H1 (cell line): ENCODE results near the gene MAML3. TPM values are rescaled to one million over a fixed set of nuclear protein-coding genes. Genes with fewer than 3 reads are reported as not detected.

Source experiments
- CTCF ChIA-PET: fragments of 300-600 bp; sonication (Branson Sonifier 250); formaldehyde crosslinking; loops from one replicate; lab custom pipeline; 2021; ENCODE audit not compliant: partially characterized antibody; lab: Charles Lee
- POLR2A ChIA-PET: fragments of 300-600 bp; sonication (Branson Sonifier 250); formaldehyde crosslinking; loops from one replicate; lab custom pipeline; 2021; ENCODE audit warnings: inconsistent platforms; ENCODE audit not compliant: partially characterized antibody; lab: Charles Lee
- DNase-seq, 2 experiments: peaks; one replicate each; pipeline versions ENCODE4 v3.0.0 to v3.0.0-alpha.2; 2010 to 2022; ENCODE audit warnings: low spot score in 2 of 2, low read depth in 1 of 2, mixed read lengths in 1 of 2
- FAIRE-seq: peaks from 2 replicates; lab custom pipeline; 2011; peaks lifted over from hg19 to GRCh38; lab: Jason Lieb, UNC
- H2AFZ ChIP-seq: 2 replicates; pipeline ENCODE4 v1.8.1; 2012; ENCODE audit warnings: low read length, inconsistent platforms
- H2AK5ac ChIP-seq: 2 replicates; pipeline ENCODE4 v1.6.1; 2013; ENCODE audit warnings: low read depth, low read length
- H2BK120ac ChIP-seq: replicated peaks from 2 replicates; pipeline ENCODE3; 2013; ENCODE audit warnings: low read depth, low read length, inconsistent platforms
- H2BK12ac ChIP-seq: 2 replicates; pipeline ENCODE4 v1.6.1; 2013; ENCODE audit warnings: low read depth, low read length
- H2BK15ac ChIP-seq: 2 replicates; pipeline ENCODE4 v1.6.1; 2013; ENCODE audit warnings: low read length
- H2BK20ac ChIP-seq: 2 replicates; pipeline ENCODE4 v1.6.1; 2013; ENCODE audit warnings: low read length
- H2BK5ac ChIP-seq: 2 replicates; pipeline ENCODE4 v1.6.1; 2013; ENCODE audit warnings: low read depth, low read length
- H3K14ac ChIP-seq: 2 replicates; pipeline ENCODE4 v1.6.1; 2013; ENCODE audit warnings: inconsistent platforms; ENCODE audit not compliant: insufficient read length
- H3K18ac ChIP-seq: 2 replicates; pipeline ENCODE4 v1.6.1; 2013; ENCODE audit warnings: low read length; ENCODE audit errors: extremely low read depth
- H3K23ac ChIP-seq: 2 replicates; pipeline ENCODE4 v1.6.1; 2013; ENCODE audit warnings: inconsistent platforms; ENCODE audit not compliant: insufficient read length
- H3K23me2 ChIP-seq: 2 replicates; pipeline ENCODE4 v1.6.1; 2013; ENCODE audit warnings: low read depth, low read length
- H3K27ac ChIP-seq: 2 replicates; pipeline ENCODE4 v1.6.1; 2011; ENCODE audit warnings: low read depth, low read length, inconsistent platforms
- H3K27me3 ChIP-seq, 4 experiments: replicated peaks in 1 of 4; 1 replicate in 1 of 4; 2 replicates in 3 of 4; pipeline versions ENCODE4 v1.6.1 to v1.8.1; 2011 to 2013; ENCODE audit warnings: low read length in 3 of 4, mild to moderate bottlenecking in 3 of 4, inconsistent platforms in 2 of 4, mixed read lengths in 2 of 4, moderate library complexity in 1 of 4; ENCODE audit not compliant: control insufficient read depth in 3 of 4, insufficient read depth in 3 of 4; ENCODE audit errors: extremely low read depth in 1 of 4
- H3K36me3 ChIP-seq, 4 experiments: 2 replicates each; pipeline versions ENCODE4 v1.6.1 to v1.8.1; 2011 to 2013; ENCODE audit warnings: mild to moderate bottlenecking in 4 of 4, low read length in 3 of 4, moderate library complexity in 2 of 4, control low read depth in 1 of 4, inconsistent platforms in 1 of 4; ENCODE audit not compliant: insufficient read depth in 4 of 4, control insufficient read depth in 2 of 4
- H3K4ac ChIP-seq: replicated peaks from 2 replicates; pipeline ENCODE3; 2013; ENCODE audit warnings: low read length, low read depth, mixed read lengths, inconsistent platforms; ENCODE audit not compliant: insufficient read length
- H3K4me1 ChIP-seq, 4 experiments: replicated peaks in 1 of 4; 1 replicate in 1 of 4; 2 replicates in 3 of 4; pipeline versions ENCODE4 v1.6.1 to v1.8.1; 2011 to 2013; ENCODE audit warnings: low read length in 3 of 4, inconsistent platforms in 2 of 4, mixed read lengths in 1 of 4; ENCODE audit not compliant: insufficient read depth in 4 of 4, control insufficient read depth in 3 of 4
- H3K4me2 ChIP-seq, 2 experiments: 2 replicates each; pipeline versions ENCODE4 v1.6.1 to v1.8.1; 2011 to 2013; ENCODE audit warnings: low read depth in 2 of 2, low read length in 2 of 2, control low read depth in 1 of 2, inconsistent platforms in 1 of 2, mild to moderate bottlenecking in 1 of 2; ENCODE audit not compliant: insufficient read depth in 1 of 2
- H3K4me3 ChIP-seq, 4 experiments: fragments of 200-600, 300-600 bp in 1 of 4; sonication (generic), shearing (Covaris generic), sonication (Bioruptor Twin) in 1 of 4; 2 replicates each; pipeline versions ENCODE4 v1.5.1 to v1.8.1; 2011 to 2016; ENCODE audit warnings: low read length in 4 of 4, low read depth in 3 of 4, control low read depth in 2 of 4, inconsistent platforms in 2 of 4, mild to moderate bottlenecking in 2 of 4, mixed read lengths in 1 of 4, moderate library complexity in 1 of 4; ENCODE audit not compliant: insufficient read depth in 2 of 4; ENCODE audit errors: extremely low read depth in 1 of 4
- H3K56ac ChIP-seq: replicated peaks from 2 replicates; pipeline ENCODE3; 2013; ENCODE audit warnings: low read depth, mild to moderate bottlenecking, mixed read lengths, low read length, inconsistent platforms; ENCODE audit not compliant: insufficient read length
- H3K79me1 ChIP-seq: 2 replicates; pipeline ENCODE4 v1.6.1; 2013; ENCODE audit warnings: low read depth, low read length, control low read depth
- H3K79me2 ChIP-seq, 2 experiments: 2 replicates each; pipeline versions ENCODE4 v1.6.1 to v1.8.1; 2012 to 2013; ENCODE audit warnings: low read length in 2 of 2, mild to moderate bottlenecking in 2 of 2, inconsistent platforms in 1 of 2; ENCODE audit not compliant: insufficient read depth in 2 of 2, control insufficient read depth in 1 of 2
- H3K9ac ChIP-seq, 4 experiments: replicated peaks in 1 of 4; 1 replicate in 1 of 4; 2 replicates in 3 of 4; pipeline versions ENCODE4 v1.6.1 to v1.8.1; 2011 to 2013; ENCODE audit warnings: low read depth in 3 of 4, low read length in 3 of 4, control low read depth in 2 of 4, mild to moderate bottlenecking in 2 of 4, moderate library complexity in 2 of 4, inconsistent platforms in 1 of 4; ENCODE audit errors: extremely low read depth in 1 of 4
- H3K9me3 ChIP-seq, 2 experiments: 2 replicates each; pipeline versions ENCODE4 v1.6.1 to v1.8.1; 2012 to 2013; ENCODE audit warnings: mild to moderate bottlenecking in 2 of 2, moderate library complexity in 2 of 2, control low read depth in 1 of 2, inconsistent platforms in 1 of 2, low read depth in 1 of 2, low read length in 1 of 2, mixed read lengths in 1 of 2; ENCODE audit not compliant: insufficient read depth in 2 of 2
- H4K20me1 ChIP-seq, 2 experiments: replicated peaks in 1 of 2; 2 replicates each; pipeline versions ENCODE3 to v1.8.1; 2011 to 2013; ENCODE audit warnings: inconsistent platforms in 2 of 2, low read length in 2 of 2, mild to moderate bottlenecking in 1 of 2; ENCODE audit not compliant: insufficient read depth in 2 of 2, control insufficient read depth in 1 of 2
- H4K5ac ChIP-seq: 2 replicates; pipeline ENCODE4 v1.6.1; 2013; ENCODE audit warnings: low read length, low read depth, mixed read lengths, inconsistent platforms; ENCODE audit not compliant: insufficient read length
- H4K8ac ChIP-seq: 2 replicates; pipeline ENCODE4 v1.8.0; 2013; ENCODE audit warnings: mild to moderate bottlenecking, moderate library complexity, low read length, inconsistent platforms; ENCODE audit not compliant: insufficient read depth; ENCODE audit errors: extremely low read depth
- H4K91ac ChIP-seq: replicated peaks from 2 replicates; pipeline ENCODE3; 2013; ENCODE audit warnings: low read length, mixed read lengths, inconsistent platforms; ENCODE audit not compliant: insufficient read length
- KDM5A ChIP-seq: fragments of 200-600 bp; IDR thresholded peaks from 2 replicates; pipeline ENCODE4 v1.7.1; 2012; ENCODE audit warnings: mild to moderate bottlenecking, low read length, inconsistent platforms, mixed read lengths
- POLR2A ChIP-seq, 2 experiments: IDR thresholded peaks; 1 replicate in 1 of 2; 2 replicates in 1 of 2; pipeline ENCODE4 v1.6.1; 2011; ENCODE audit warnings: low read depth in 2 of 2, low read length in 2 of 2, mild to moderate bottlenecking in 2 of 2; ENCODE audit errors: control extremely low read depth in 1 of 2
- YY1 ChIP-seq: IDR thresholded peaks from 2 replicates; pipeline ENCODE4 v1.6.1; 2011; ENCODE audit warnings: low read depth, mild to moderate bottlenecking, low read length
- WGBS, 2 experiments: shearing (Covaris generic) in 1 of 2; methylation state at CpG; one replicate each; pipeline versions ENCODE4 v1.1.6 to v1.1.7; 2013 to 2015; ENCODE audit warnings: low lambda C conversion rate in 2 of 2, mixed read lengths in 2 of 2, inconsistent platforms in 1 of 2, low coverage in 1 of 2, missing lambda C conversion rate in 1 of 2; ENCODE audit not compliant: insufficient replicate concordance in 2 of 2, insufficient coverage in 1 of 2, insufficient read length in 1 of 2; ENCODE audit errors: extremely low coverage in 1 of 2, missing lambda C conversion rate in 1 of 2; 5-methylcytosine and 5-hydroxymethylcytosine counted together
- polyA plus RNA-seq, 7 experiments: library from polyadenylated mRNA; depleted of rRNA in 3 of 7; stranded (reverse) in 5 of 7; unstranded in 2 of 7; fragments of >200 nt in 5 of 7; fragments of 200-250 nt in 2 of 7; gene quantifications; 1 replicate in 5 of 7; 2 replicates in 1 of 7; 4 replicates in 1 of 7; pipeline versions ENCODE4 v1.2.1 to v1.2.3, GENCODE V29; 2011 to 2013; ENCODE audit warnings: missing spikeins in 2 of 7, mixed read lengths in 2 of 7
- total RNA-seq: library from RNA; stranded (reverse); fragmentation: NEBNext Ultra II Directional; extraction: Animal tissue kit (Norgen Biotek cat#: 25700); gene quantifications from 2 replicates; pipeline ENCODE4 v1.2.1, GENCODE V29; 2021
- TF ChIP-seq, protein P1 (sequence below), 3 experiments: IDR thresholded peaks; 1 replicate in 2 of 3; 2 replicates in 1 of 3; pipeline versions ENCODE4 v1.5.1 to v1.6.1; 2011; ENCODE audit warnings: low read length in 3 of 3, mild to moderate bottlenecking in 3 of 3, inconsistent platforms in 2 of 3, low read depth in 1 of 3, moderate library complexity in 1 of 3; ENCODE audit not compliant: insufficient read depth in 1 of 3; ENCODE audit errors: control extremely low read depth in 1 of 3

The MAML3 gene
- total and polyA plus RNA-seq, 2 of the 8 experiments (the other 6 are each of a cell fraction or from before 2014, with no cell fraction given), result 2.1 to 5.7 TPM

DNA sequence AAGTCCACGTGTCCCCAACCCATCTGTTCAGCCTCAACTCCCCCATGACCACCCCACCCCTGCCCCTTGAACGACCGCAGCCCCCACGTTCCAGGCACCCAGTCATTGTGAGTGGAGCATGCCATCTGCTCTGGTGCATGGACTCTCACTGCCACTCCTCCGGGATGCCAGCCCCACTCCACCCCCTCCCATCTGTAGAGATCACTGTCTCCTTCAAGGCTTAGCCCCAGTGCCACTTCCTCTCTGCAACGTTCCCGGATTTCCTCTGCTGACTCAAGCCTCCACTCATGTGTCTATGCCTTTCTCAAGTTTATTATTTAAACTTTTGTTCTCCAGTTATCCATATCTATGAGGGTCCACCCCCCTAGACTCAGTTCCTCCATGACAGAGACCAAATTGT is 54.0 kb downstream of the MAML3 start:
- Histone ChIP-seq H4K8ac (no peak overlapping the region), H4K20me1 (peaks cover 1 to 2% of the 10 kb centered on the region in 2 experiments), H2AFZ (no peak overlapping the region), H3K4me2 (no peak overlapping the region), H3K27ac (no peak overlapping the region), H3K56ac (no peak overlapping the region), H2AK5ac (no peak overlapping the region), H3K14ac (no peak overlapping the region), H3K4me1 (peaks cover under 1 to 8% (median 2%) of the 10 kb centered on the region in 4 experiments; a peak in 3 of 7 replicates), H3K9ac (no peak overlapping the region), H3K9me3 (no peaks in the 10 kb centered on the region), H3K23me2 (no peaks in the 10 kb centered on the region), H4K5ac (no peak overlapping the region), H2BK15ac (0 out of 2 replicates have a peak overlapping the region, but pooled peaks have one; percentile 21), H2BK120ac (no peak overlapping the region), H4K91ac (no peak overlapping the region), H3K4me3 (no peak overlapping the region), H3K36me3 (no peaks in the 10 kb centered on the region), H3K23ac (no peak overlapping the region), H3K79me2 (no peaks in the 10 kb centered on the region), H3K27me3 (no peaks in the 10 kb centered on the region), H2BK20ac (no peak overlapping the region), H3K18ac (no peak overlapping the region), H3K4ac (no peak overlapping the region), H3K79me1 (peaks cover 2% of the 10 kb centered on the region; the same call in 1 of the 2 replicates), H2BK12ac (no peak overlapping the region), H2BK5ac (no peak overlapping the region)
- ChIA-PET CTCF (no interaction called here), POLR2A (no interaction called here)
- WGBS, 2 experiments, result 89% methylated on average over 6 of the region's 7 CpGs; no CpG with 5 or more reads in 1 of the 2 experiments
- FAIRE-seq, result no peak
- no peak for DNase-seq
- TF ChIP-seq POLR2A (IDR thresholded peaks at IDR 0.05; ENCODE audit: control extremely low read depth in 1 of 2, low read depth in 2 of 2, low read length in 2 of 2), result no peak
- no peak for TF ChIP-seq KDM5A
- TF ChIP-seq, protein P1, sequence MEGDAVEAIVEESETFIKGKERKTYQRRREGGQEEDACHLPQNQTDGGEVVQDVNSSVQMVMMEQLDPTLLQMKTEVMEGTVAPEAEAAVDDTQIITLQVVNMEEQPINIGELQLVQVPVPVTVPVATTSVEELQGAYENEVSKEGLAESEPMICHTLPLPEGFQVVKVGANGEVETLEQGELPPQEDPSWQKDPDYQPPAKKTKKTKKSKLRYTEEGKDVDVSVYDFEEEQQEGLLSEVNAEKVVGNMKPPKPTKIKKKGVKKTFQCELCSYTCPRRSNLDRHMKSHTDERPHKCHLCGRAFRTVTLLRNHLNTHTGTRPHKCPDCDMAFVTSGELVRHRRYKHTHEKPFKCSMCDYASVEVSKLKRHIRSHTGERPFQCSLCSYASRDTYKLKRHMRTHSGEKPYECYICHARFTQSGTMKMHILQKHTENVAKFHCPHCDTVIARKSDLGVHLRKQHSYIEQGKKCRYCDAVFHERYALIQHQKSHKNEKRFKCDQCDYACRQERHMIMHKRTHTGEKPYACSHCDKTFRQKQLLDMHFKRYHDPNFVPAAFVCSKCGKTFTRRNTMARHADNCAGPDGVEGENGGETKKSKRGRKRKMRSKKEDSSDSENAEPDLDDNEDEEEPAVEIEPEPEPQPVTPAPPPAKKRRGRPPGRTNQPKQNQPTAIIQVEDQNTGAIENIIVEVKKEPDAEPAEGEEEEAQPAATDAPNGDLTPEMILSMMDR (IDR thresholded peaks at IDR 0.05; ENCODE audit: control extremely low read depth in 1 of 3, insufficient read depth in 1 of 3, low read depth in 1 of 3, low read length in 3 of 3), result no peak
- TF ChIP-seq YY1, result no peak
